SKM-1 treated with dmso at 0.1 percent for 144 hours (cell line): Measurements from ENCODE around the gene PSMB2.

Experiments
- DNase-seq: peaks from one replicate; lab custom pipeline; 2025; ENCODE audit not compliant: unreplicated experiment; lab: John Stamatoyannopoulos, UW

PSMB2 gene

GRCh38 chr1:35644204-35644603 lies 2.9 kb upstream of the PSMB2 start:
- DNase-seq = no peak

- no peak for DNase-seq
Measured at GRCh38 chr1:35642471-35642955, 1.2 kb upstream of the PSMB2 start.

- DNase-seq = no peak
Measured at GRCh38 chr1:35640380-35641232, 720 bp downstream of the PSMB2 start.

GRCh38 chr1:35637401-35637809 lies 3.9 kb downstream of the PSMB2 start:
- DNase-seq = no peak

GRCh38 chr1:35633547-35633946 lies 7.8 kb downstream of the PSMB2 start:
- DNase-seq = no peak

GRCh38 chr1:35631396-35631795 lies 9.9 kb downstream of the PSMB2 start:
- DNase-seq = no peak

- no peak for DNase-seq
Measured at GRCh38 chr1:35629051-35629450, 12.3 kb downstream of the PSMB2 start.

- DNase-seq = no peak
Measured at GRCh38 chr1:35623832-35624231, 17.5 kb downstream of the PSMB2 start.

- no peak for DNase-seq
Measured at GRCh38 chr1:35622510-35623178, 18.7 kb downstream of the PSMB2 start.

GRCh38 chr1:35619237-35620121 lies 21.8 kb downstream of the PSMB2 start:
- no peak for DNase-seq

GRCh38 chr1:35615440-35615839 lies 25.9 kb downstream of the PSMB2 start:
- no peak for DNase-seq

- no peak for DNase-seq
Measured at GRCh38 chr1:35611655-35612054, 29.7 kb downstream of the PSMB2 start.

GRCh38 chr1:35605867-35606182 lies 35.5 kb downstream of the PSMB2 start:
- no peak for DNase-seq

- DNase-seq = no peak
Measured at GRCh38 chr1:35605071-35605866, 36.1 kb downstream of the PSMB2 start.

- no peak for DNase-seq
Measured at GRCh38 chr1:35603941-35604340, 37.4 kb downstream of the PSMB2 start.

GRCh38 chr1:35603468-35603867 lies 37.9 kb downstream of the PSMB2 start:
- DNase-seq = no peak

- DNase-seq = no peak
Measured at GRCh38 chr1:35600593-35600992, 40.7 kb downstream of the PSMB2 start.

GRCh38 chr1:35599411-35599810 lies 41.9 kb downstream of the PSMB2 start:
- no peak for DNase-seq

- DNase-seq = no peak
Measured at GRCh38 chr1:35598895-35599294, 42.4 kb downstream of the PSMB2 start.

- no peak for DNase-seq
Measured at GRCh38 chr1:35597870-35598269, 43.5 kb downstream of the PSMB2 start.

- DNase-seq = no peak
Measured at GRCh38 chr1:35595684-35596083, 45.6 kb downstream of the PSMB2 start.
